Adipose tissue (tissue), 3 donors: ENCODE results near the gene ARHGAP4. TPM values are rescaled to one million over a fixed set of nuclear protein-coding genes. Genes with fewer than 3 reads are reported as not detected.

Experiments
- H3K27ac ChIP-seq: one replicate; pipeline ENCODE4 v1.5.1; 2013; ENCODE audit warnings: low read depth, low read length
- WGBS, 3 donors: extraction: QIAGEN DNeasy Blood & Tissue Kit; methylation state at CpG; one replicate each; pipeline ENCODE4 v1.1.7; 2013; 5-methylcytosine and 5-hydroxymethylcytosine counted together
- polyA plus RNA-seq, 3 donors: library from polyadenylated mRNA; stranded (reverse); fragments of 200-250 nt; gene quantifications; one replicate each; pipeline ENCODE4 v1.2.3, GENCODE V29; 2013
- donor health status: healthy with polysubstance abuse.
- donor health status: Bipolar disorder and iron deficiency.
- donor health status: healthy.

Gene ARHGAP4
- polyA plus RNA-seq, 3 donors: 9.9 to 106 (median 43.6) TPM

DNA sequence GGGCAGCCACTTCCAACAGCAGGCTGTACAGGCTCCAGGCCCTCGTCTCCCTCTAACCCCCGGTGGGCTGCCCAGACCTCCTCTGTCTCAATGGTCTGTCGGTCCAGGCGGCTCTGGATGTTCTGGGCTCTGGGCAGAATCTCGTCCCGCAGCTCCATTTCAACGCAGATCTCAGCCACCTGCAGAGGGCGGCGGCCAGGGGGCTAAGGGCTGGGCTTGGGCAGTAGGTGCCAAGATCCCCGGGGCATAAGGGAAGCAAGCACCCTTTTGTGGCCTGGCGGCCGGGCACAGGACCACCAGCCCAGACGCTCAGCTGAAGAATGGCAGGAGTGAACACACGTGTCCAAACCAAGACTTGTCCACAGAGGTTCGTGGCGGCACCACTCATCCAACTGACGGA, 12.4 kb downstream of the ARHGAP4 start:
- no peak overlapping the region for H3K27ac ChIP-seq
- 87 to 94% (median 91%) methylated on average over 7 to 17 of the region's 17 CpGs for WGBS, 3 donors

DNA sequence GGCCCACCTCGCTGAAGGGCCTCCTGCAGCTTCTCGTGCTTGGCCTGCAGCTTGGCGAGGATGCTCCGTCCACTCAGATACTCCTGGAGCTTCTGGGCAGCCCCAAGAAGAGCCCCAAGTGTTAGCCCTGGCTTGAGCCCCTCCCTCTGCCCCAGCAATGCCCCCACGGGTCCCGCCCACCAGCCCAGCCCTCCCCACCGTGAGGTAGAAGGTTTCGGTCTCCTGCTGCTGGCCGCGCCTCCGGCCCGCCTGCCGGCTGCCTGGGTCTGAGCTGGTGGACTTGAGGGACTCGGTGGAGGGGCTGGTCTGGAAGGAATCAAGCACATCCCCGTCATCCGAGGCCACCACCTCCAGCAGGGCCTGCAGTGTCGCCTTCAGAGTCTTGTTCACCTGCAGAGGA, 12.9 kb downstream of the ARHGAP4 start:
- no peak overlapping the region for H3K27ac ChIP-seq
- 67 to 85% (median 75%) methylated on average over 6 to 17 of the region's 17 CpGs for WGBS, 3 donors

DNA sequence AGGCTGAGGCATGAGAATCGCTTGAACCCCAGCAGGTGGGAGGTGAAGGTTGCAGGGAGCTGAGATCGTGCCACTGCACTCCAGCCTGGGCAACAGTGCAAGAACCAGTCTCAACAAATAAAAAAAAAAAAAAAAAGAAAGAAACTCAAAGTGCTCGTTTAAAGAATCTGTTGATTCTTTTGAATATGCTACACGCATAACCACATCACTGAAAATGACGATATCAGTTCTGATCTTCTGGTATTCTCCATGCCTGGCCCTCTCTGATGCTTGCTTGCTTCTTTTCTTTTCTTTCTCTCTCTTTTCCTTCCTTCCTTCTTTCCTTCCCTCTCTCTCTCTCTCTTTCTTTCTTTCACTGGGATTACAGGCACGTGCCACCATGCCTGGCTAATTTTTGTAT, 14.3 kb downstream of the ARHGAP4 start:
- no peak overlapping the region for H3K27ac ChIP-seq
- WGBS, 3 donors: 82 to 92% (median 86%) methylated on average over 5 to 6 of the region's 6 CpGs

DNA sequence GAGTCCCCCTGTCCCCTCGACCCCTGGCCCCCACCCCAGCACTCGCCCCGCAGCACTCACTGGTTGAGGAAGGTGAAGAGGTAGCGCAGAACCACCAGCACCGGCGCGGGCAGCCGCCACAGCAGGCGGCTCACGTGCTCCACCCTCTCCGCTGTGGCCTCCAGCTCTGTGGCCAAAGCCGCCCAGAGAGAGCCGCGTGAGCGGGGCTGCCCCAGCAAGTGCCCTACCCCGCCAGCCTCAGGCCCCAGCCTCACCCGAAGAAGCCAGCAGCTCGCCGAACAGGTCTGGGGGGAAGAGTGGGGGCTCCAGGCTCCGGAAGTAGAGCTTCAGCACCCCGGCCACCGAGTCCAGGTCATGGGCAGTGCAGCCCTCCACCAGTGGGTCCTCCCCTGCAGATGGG, 15.6 kb downstream of the ARHGAP4 start:
- WGBS, 3 donors: 90 to 95% (median 93%) methylated on average over 9 to 21 of the region's 22 CpGs

DNA sequence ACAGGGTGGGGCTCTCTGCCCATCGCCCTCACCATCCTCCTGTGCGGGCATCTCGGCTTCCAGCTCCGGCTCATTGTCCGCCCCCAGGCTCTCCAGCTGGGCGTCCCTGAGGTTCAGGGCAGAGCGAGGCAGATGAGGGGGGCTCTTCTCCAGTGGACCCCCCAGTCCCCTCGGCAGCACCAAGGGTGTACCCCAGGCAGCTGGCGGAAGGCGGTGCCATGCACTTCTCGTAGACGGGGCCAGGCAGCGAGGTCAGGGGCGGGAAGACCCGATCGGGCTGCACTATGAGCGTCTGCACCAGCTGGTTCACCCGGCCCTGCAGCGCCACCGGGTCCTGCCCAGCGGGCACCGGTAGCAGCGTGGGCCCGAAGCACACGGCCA, 16.1 kb downstream of the ARHGAP4 start:
- no peak overlapping the region for H3K27ac ChIP-seq
- 91 to 95% (median 92%) methylated on average over 9 to 25 of the region's 25 CpGs for WGBS, 3 donors

More for the DNA sequence above, 15.6 kb downstream of the ARHGAP4 start:
- H3K27ac ChIP-seq: no peak overlapping the region

DNA sequence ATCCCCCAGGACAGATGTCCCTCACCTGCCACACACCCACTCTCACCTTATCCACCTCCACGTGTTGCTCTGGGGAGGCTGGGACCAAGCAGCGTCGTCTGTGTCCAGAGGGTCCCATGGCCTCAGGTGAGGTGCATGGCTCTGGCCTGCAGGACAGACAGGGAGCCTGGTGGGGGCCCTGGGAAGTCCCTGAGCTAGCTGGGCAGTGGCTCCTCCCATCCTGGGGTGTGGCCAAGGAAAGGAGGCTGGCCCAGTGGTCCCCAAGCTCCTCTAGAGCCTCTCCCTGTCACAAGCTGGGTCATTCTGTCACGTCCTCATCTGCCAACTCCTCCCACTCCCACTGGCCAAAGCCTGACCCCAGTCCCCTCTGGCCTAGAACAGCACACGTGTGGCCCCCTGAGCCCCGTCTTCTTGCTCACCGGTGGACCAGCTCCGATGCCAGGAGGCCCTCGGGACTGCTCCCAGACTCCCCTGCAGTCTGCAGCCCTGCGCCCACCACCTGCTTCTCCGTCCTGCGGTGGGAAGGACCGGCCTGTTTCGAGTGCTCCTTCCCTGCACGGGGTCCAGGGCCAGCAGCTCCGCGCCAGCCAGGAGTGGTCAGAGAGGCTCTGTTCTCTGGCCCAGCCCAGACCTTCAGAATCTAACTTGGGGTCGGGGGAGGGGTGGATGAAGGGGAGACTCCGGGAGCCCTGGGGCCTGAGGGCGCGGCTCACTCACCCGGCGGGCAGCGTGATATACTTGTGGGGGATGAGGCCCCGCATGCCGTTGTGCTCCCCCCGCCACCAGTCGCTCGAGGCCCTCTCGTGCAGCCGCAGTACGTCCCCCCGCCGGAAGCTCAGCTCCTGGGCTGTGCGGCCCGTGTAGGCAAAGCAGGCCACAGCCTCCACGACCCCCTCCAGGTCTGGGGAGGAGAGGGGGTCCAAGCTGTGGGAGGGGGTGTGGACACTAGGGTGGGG, 16.8 kb downstream of the ARHGAP4 start:
- WGBS, 3 donors: 73 to 78% (median 74%) methylated on average over 25 to 36 of the region's 37 CpGs
- no peak overlapping the region for H3K27ac ChIP-seq

DNA sequence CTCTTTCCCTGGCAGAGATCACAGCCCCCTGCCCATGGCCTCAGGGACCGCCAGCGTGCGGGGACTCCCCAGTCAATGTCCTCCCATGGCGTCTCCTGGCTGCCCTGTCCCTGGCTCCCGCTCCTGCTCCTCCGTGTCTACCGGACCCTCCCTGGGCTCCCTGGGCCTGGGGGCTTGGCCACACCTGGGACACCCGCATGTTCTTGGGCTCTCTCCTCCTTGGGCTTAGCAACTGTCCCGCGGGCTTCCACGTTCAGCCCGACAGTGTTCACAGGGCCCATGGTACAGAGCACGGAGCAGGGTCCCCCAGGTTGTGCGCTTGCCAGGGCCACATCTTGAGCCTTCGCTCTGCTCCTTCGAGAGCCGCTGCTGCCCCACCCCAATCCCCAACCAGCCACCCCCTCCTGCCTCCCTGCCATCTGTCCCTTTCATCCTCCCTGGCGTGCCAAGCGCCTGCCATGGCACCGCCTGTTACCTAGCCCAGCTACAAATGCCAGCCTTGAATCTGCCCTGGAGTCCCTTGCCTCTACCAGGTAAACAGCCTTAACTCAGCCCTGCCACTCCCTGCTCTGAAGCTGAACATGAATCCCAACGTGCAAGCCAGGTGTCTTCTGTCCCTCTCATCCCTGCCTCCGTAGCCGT, 17.7 kb downstream of the ARHGAP4 start:
- WGBS, 3 donors: 83 to 100% (median 92%) methylated on average over 7 to 23 of the region's 23 CpGs
- H3K27ac ChIP-seq: no peak overlapping the region

DNA sequence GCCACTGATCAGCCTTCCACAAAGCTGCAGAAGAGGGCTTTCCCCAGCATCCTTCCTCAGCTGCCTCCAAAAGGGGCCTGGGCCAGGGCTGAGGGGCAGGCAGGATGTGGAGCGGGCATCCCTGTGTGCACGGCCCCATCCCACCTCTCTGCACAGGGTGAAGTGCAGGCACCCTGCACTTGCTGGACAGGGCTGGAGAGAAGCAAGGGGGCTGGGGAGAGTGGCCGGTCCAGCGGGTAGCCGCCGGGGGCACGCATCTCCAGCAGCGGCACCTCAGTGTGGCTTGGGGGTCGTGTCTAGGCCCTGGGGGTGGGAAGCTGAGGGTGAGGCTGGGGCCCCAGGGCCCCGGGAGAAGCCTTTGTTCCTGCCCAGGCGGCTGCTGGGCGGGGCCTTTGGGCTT, 18.6 kb downstream of the ARHGAP4 start:
- WGBS, 3 donors: 74 to 81% (median 78%) methylated on average over 10 to 12 of the region's 12 CpGs
- no peak overlapping the region for H3K27ac ChIP-seq

DNA sequence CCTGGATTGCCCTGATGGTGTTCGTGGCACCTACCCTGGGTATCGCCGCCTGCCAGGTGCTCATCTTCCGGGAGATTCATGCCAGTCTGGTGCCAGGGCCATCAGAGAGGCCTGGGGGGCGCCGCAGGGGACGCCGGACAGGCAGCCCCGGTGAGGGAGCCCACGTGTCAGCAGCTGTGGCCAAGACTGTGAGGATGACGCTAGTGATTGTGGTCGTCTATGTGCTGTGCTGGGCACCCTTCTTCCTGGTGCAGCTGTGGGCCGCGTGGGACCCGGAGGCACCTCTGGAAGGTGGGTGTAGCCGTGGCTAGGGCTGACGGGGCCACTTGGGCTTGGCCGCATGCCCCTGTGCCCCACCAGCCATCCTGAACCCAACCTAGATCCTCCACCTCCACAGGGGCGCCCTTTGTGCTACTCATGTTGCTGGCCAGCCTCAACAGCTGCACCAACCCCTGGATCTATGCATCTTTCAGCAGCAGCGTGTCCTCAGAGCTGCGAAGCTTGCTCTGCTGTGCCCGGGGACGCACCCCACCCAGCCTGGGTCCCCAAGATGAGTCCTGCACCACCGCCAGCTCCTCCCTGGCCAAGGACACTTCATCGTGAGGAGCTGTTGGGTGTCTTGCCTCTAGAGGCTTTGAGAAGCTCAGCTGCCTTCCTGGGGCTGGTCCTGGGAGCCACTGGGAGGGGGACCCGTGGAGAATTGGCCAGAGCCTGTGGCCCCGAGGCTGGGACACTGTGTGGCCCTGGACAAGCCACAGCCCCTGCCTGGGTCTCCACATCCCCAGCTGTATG, 19.7 kb downstream of the ARHGAP4 start:
- H3K27ac ChIP-seq: no peak overlapping the region
- 68 to 76% (median 70%) methylated on average over 11 to 27 of the region's 27 CpGs for WGBS, 3 donors

DNA sequence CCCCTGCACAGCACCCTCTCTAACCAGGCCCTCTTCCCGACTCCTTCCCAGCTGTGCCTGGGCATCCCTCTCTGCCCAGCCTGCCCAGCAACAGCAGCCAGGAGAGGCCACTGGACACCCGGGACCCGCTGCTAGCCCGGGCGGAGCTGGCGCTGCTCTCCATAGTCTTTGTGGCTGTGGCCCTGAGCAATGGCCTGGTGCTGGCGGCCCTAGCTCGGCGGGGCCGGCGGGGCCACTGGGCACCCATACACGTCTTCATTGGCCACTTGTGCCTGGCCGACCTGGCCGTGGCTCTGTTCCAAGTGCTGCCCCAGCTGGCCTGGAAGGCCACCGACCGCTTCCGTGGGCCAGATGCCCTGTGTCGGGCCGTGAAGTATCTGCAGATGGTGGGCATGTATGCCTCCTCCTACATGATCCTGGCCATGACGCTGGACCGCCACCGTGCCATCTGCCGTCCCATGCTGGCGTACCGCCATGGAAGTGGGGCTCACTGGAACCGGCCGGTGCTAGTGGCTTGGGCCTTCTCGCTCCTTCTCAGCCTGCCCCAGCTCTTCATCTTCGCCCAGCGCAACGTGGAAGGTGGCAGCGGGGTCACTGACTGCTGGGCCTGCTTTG, 20.5 kb downstream of the ARHGAP4 start:
- WGBS, 3 donors: 71 to 93% (median 82%) methylated on average over 30 to 32 of the region's 32 CpGs
- no peak overlapping the region for H3K27ac ChIP-seq

DNA sequence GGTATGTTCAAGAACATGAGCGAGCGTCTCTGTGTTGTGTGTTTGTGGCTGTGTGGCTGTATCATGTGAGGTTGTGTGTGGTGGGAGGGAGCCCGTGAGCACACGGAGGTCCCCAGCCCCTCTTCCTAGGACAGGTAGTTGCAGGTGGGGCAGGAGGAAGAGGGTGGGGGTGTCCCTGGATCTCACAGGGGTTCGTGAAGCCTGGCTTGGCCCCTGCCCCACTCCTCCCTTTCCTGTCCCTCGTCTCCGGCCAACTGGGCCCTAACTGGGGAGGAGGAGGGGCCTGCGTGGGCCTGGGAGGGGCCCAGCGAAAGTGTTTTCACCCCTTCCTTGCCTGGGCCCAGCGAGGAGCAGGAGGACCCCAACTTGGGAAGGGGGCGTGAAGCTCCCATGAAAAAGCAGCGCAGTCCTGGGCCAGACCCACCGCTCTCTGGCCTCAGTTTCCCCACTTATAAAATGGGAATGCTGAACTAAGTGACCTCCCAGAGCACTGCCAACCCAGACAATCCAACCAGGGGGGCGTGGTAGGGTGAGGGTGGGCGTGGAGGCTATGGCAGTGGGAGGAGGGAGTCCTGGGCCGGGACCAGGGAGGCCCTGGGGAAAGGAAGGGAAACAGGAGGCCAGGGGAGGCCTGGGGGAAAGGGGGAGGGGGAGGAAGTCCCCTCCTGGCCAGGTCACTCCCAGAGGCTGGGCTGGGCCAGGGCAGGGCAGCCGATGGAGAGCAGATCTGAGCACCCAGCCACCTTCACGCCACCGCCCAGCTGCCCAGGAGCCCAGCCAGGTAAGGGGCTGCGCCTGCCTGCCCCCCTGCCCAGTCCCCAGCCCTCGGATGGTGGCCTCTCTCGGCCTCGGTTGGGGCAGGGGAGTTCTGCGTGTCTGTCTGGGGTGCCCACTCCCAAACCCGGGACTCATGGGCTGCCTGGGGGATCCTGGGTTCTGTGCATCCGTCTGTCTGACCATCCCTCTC, 21.8 kb downstream of the ARHGAP4 start, which contains the start of gene AVPR2:
Gene AVPR2, plus strand, starts transcription at position 683 of the 967 bp plus-strand sequence. CDS start 473 bp downstream, outside the sequence.
- H3K27ac ChIP-seq: no peak within 1 kb of the TSS
- WGBS, 3 donors: 29 to 58% (median 54%) methylated on average over 14 to 26 of the region's 26 CpGs

DNA sequence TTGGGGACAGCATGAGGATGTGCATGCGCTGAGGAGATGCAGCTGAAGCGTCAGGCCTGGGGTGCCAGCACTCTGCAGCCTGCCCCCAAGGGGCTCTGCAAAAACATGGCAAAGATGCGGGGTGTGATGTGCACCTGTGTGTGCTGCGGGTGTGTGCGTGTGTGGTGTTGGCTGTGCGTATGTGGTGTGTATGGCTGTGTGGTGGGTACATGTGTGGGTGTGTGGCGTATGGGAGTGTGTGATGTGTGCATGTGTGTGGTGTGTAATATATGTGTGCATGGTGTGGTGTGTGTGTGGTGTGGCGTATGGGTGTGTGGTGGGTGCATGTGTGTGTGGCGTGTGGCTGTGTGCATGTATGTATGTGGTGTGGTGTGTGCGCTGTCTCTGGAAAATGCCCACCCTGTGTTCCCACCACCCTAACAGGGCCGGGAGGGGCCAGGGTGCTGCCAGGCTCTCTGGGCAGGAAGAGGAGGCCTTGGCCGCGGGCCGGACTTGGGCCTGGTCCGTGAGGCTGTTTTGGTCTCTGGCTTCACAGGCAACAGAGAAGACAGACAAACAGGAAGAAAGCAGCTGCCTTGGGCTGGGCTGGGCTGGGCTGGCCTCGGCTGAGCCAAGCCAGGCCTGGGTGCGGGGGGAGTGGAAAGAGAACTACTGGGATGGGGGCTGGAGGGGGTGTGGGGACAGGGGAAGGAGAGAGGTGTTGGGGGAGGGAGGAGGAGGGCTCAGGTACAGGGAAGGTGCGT, 22.7 kb downstream of the ARHGAP4 start:
- no peak overlapping the region for H3K27ac ChIP-seq
- WGBS, 3 donors: 46 to 65% (median 60%) methylated on average over 17 to 18 of the region's 18 CpGs

DNA sequence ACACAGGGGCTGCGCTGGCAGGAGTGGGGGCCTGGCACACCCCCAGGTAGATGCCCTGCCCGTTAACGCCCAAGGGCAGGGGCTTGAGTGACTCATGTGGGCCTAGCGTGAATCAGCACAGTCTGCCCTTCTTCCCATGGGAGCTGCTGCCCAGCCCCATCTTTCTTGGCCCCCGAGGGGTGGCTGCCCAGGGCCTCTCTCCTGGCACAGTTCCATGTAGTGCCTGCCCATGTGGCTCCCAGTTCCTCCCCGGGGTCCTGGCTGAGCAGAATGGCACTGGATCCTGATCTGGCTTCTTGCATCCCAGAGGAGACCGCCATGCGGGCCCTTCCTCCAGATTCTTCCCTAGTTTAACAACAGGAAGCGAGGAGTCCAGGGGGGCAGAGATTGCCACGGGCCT, 23.7 kb downstream of the ARHGAP4 start:
- 48 to 69% (median 66%) methylated on average over 7 to 10 of the region's 10 CpGs for WGBS, 3 donors
- H3K27ac ChIP-seq: no peak overlapping the region

DNA sequence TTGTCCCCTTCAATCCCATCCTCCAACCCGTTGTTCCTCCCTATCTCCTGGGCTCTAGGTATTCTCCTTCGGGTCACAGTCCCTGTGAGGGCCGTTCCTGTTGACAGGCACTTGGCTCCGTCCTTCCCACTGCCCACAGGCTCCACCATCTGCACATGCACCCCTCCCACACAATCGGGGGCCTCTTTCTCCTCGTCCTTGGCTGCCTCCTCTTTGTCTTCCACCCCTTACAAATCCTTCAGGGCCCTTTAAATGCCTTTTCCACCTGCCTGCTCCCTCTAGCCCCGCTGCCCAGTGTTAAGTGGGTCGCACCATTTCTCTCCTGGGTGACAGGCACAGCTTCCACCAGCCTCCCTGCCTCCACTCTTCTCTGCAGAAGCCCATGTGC, 24.3 kb downstream of the ARHGAP4 start:
- 45 to 64% (median 59%) methylated on average over 6 to 8 of the region's 8 CpGs for WGBS, 3 donors
- no peak overlapping the region for H3K27ac ChIP-seq

DNA sequence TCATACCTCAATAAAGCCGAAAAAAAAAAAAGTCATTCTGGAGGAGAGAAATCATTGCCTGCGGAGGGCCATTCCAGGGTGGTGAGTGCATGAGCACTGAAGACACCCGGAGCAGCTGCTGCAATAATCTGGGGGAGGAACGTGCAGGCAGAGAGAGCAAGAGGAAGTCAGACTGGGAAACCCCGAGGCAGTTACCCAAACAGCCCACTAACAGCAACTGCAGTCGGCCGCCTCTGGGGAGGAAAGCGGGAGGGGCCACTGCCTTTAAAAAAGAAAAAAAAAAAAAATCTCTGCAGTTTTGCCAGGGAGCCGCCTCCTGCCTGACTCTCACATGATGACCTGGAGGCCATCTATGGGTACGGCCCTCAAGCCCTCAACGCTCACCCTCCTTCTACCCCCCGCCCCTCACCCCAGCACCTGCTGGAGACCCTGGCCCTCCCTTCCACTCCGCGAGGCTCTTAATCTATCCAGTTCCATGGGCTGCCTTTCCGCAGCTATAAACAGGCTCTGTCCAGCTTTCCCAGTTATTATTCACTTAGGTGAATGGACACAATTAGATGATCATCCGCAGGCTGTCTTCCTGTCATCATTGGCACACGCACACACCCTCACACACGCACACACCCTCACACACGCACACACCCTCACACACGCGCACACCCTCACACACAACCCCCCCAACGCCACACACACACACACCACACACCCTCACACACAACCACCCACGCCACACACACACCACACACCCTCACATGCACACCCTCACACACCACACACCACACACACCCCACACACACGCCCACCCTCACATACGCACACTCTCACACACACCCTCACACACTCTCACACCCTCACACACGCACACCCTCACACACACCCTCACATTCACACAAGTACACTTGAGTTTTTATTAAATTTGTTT, 25.0 kb downstream of the ARHGAP4 start:
- no peak overlapping the region for H3K27ac ChIP-seq
- 23 to 46% (median 23%) methylated on average over 15 to 26 of the region's 26 CpGs for WGBS, 3 donors

DNA sequence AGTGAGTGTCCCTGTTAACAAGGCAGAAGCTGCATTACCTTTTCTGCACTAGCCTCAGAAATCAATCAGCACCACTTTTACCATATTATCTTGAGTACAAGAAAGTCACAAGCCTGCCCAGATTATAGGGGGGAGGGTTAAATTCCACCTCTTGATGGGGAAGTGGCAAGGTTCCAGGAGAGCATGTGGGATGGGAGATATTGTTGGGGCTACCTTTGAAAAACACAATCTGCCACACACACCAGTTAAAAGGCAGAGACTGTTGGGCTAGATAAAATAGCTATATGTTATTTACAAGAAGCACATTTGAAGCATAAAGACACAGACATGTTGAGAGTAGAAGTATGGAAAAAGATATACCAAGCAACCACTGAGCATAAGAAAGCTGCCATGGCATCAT, 28.2 kb downstream of the ARHGAP4 start:
- H3K27ac ChIP-seq: no peak overlapping the region
